HG03108 (cell line): ENCODE measurements around the gene EHD1.

Source experiments
- ATAC-seq: cut with Tn5 transposase; IDR thresholded peaks from one replicate; pipeline ENCODE4 v1.9.1; 2021; ENCODE audit warnings: moderate library complexity; ENCODE audit not compliant: unreplicated experiment

The EHD1 gene

GRCh38 chr11:64891880-64892279 lies 13.5 kb upstream of the EHD1 start:
- ATAC-seq = no peak

GRCh38 chr11:64891215-64891848 lies 12.9 kb upstream of the EHD1 start:
- no peak for ATAC-seq

GRCh38 chr11:64890522-64890939 lies 12.1 kb upstream of the EHD1 start:
- no peak for ATAC-seq

GRCh38 chr11:64888729-64889511 lies 10.5 kb upstream of the EHD1 start:
- ATAC-seq = no peak

GRCh38 chr11:64888406-64888728 lies 9.9 kb upstream of the EHD1 start:
- ATAC-seq = no peak

- peak; percentile 70 for ATAC-seq
Measured at GRCh38 chr11:64887757-64888405, 9.5 kb upstream of the EHD1 start.

- ATAC-seq = no peak
Measured at GRCh38 chr11:64887234-64887756, 8.9 kb upstream of the EHD1 start.

- ATAC-seq = no peak
Measured at GRCh38 chr11:64885367-64886286, 7.2 kb upstream of the EHD1 start.

- ATAC-seq = no peak
Measured at GRCh38 chr11:64884019-64884418, 5.6 kb upstream of the EHD1 start.

GRCh38 chr11:64883575-64883974 lies 5.2 kb upstream of the EHD1 start:
- no peak for ATAC-seq

GRCh38 chr11:64882243-64882642 lies 3.8 kb upstream of the EHD1 start:
- no peak for ATAC-seq

- ATAC-seq = no peak
Measured at GRCh38 chr11:64881476-64881875, 3.1 kb upstream of the EHD1 start.

GRCh38 chr11:64880240-64881001 lies 2.0 kb upstream of the EHD1 start:
- no peak for ATAC-seq

GRCh38 chr11:64879244-64879900 lies 951 bp upstream of the EHD1 start:
- no peak for ATAC-seq

GRCh38 chr11:64878223-64878493 lies 263 bp downstream of the EHD1 start:
- ATAC-seq = no peak

GRCh38 chr11:64877390-64878222 lies 815 bp downstream of the EHD1 start:
- peak; percentile 1 for ATAC-seq

- no peak for ATAC-seq
Measured at GRCh38 chr11:64876835-64877341, 1.5 kb downstream of the EHD1 start.

- no peak for ATAC-seq
Measured at GRCh38 chr11:64876229-64876750, 2.1 kb downstream of the EHD1 start.
